Skeletal muscle tissue (tissue), 4 donors: ENCODE measurements around the gene ARID1B. TPM values are rescaled to one million over a fixed set of nuclear protein-coding genes. Genes with fewer than 3 reads are reported as not detected.
"Not testable (repeated sequence)": the region's sequence is repeated elsewhere in the genome, so short reads cannot be mapped to it uniquely, and the experiment has no call there.

ENCODE experiments used
- H3K27ac ChIP-seq: one replicate; pipeline ENCODE4 v1.7.0; 2013; ENCODE audit warnings: mild to moderate bottlenecking, low read depth, low read length, inconsistent platforms
- H3K27me3 ChIP-seq, 3 donors: one replicate each; pipeline ENCODE4 v1.7.0; 2013; ENCODE audit warnings: low read length in 3 of 3; ENCODE audit not compliant: control insufficient read depth in 3 of 3, insufficient read depth in 3 of 3
- H3K36me3 ChIP-seq, 3 donors: one replicate each; pipeline ENCODE4 v1.7.0; 2013; ENCODE audit warnings: low read length in 3 of 3; ENCODE audit not compliant: control insufficient read depth in 3 of 3, insufficient read depth in 3 of 3
- H3K4me1 ChIP-seq, 3 donors: one replicate each; pipeline ENCODE4 v1.7.0; 2013; ENCODE audit warnings: low read length in 3 of 3, mild to moderate bottlenecking in 3 of 3; ENCODE audit not compliant: control insufficient read depth in 3 of 3, insufficient read depth in 3 of 3
- H3K4me3 ChIP-seq, 3 donors: one replicate each; pipeline ENCODE4 v1.7.0; 2013; ENCODE audit warnings: low read length in 3 of 3
- H3K9ac ChIP-seq, 3 donors: one replicate each; pipeline ENCODE4 v1.7.0; 2013; ENCODE audit warnings: low read length in 3 of 3, mild to moderate bottlenecking in 3 of 3, moderate library complexity in 2 of 3, low read depth in 1 of 3
- H3K9me3 ChIP-seq, 3 donors: one replicate each; pipeline ENCODE4 v1.7.0; 2013; ENCODE audit warnings: low read length in 3 of 3; ENCODE audit not compliant: control insufficient read depth in 3 of 3
- total RNA-seq: library from RNA; depleted of rRNA; stranded (reverse); fragments of >200 nt; gene quantifications from one replicate; pipeline ENCODE4 v1.2.3, GENCODE V29; 2014
- donor health status: Osteomylitis.

Gene ARID1B
- total RNA-seq, 1 donor from 2014 or later, result 73.6 TPM

DNA sequence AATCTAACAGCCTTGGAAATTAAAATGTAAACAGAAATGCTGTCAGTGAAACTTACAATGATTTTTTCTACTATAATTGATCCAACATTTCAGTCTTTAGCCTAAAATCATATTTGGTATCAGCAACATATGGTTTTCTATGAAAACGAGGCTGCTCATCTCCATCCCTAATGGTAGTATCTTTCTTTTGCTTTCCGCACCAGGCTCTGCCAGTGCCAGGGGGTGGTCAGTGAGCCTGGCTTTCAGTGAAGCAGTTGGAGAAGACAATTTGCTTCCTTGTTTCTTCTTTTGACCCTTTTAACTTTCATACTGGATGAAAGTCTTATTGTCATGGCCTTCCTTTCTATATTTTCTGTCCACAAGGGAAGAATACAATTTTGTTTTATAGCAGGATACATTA lies 258.4 kb downstream of the ARID1B start:
- Histone ChIP-seq H3K36me3 (no peaks in the 10 kb centered on the region), H3K9ac (no peak overlapping the region), H3K4me3 (no peak overlapping the region), H3K9me3 (no peaks in the 10 kb centered on the region), H3K4me1 (peaks cover 13 to 23% (median 17%) of the 10 kb centered on the region in 3 donors), H3K27me3 (no peaks in the 10 kb centered on the region), H3K27ac (no peak overlapping the region)

DNA sequence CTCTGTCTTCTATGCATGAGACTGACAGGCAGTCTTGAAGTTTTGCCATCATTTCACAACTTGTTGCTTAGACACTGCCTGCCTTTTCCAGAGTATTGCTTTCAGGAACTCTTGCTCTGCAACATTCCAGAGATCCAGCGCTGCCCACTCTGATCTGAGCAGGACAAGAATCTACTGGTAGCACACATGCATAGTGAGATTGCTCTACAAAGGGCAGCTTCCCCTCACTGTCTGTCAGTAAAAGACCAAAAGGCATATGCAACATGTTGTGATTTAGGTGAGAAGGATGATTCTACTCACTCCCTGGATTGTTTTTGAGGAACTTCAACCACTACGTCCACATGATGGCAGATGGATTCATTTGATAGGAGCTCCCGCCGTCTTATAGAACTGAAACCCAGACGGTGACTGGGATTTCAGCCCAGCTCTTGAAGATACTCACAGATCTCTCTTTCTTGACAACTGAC lies 259.1 kb downstream of the ARID1B start:
- Histone ChIP-seq H3K9me3 (no peaks in the 10 kb centered on the region), H3K36me3 (no peaks in the 10 kb centered on the region), H3K27ac (no peak overlapping the region), H3K4me1 (peaks cover 13 to 23% (median 17%) of the 10 kb centered on the region in 3 donors), H3K27me3 (no peaks in the 10 kb centered on the region), H3K9ac (no peak overlapping the region), H3K4me3 (no peak overlapping the region)

DNA sequence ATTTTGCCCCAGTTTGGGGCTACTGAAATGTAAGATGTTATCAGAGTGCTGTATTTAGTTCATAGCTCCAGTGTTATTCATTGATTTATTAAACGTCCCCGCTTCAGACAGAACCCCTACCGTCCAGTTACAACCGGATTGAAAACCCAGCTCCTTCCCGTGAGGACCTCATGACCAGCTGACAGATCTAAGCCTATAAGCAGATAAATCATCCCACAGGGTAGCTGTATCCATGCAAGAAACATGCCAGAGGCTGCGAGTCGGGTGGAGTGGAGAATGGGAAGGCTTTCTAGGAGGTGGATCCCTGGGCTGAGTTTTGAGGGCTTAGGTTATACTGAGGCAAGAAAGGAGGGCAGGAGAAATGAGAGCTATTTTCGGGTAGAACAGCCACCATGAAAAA lies 260.0 kb downstream of the ARID1B start:
- H3K4me3 ChIP-seq, result no peak overlapping the region
- no peak overlapping the region for H3K27ac ChIP-seq
- H3K27me3 ChIP-seq, result no peaks in the 10 kb centered on the region
- peaks cover 13 to 23% (median 17%) of the 10 kb centered on the region in 3 donors for H3K4me1 ChIP-seq
- H3K9me3 ChIP-seq, result no peaks in the 10 kb centered on the region
- peaks cover 0 to 2% (median 0%) of the 10 kb centered on the region in 3 donors for H3K36me3 ChIP-seq
- H3K9ac ChIP-seq, result no peak overlapping the region

DNA sequence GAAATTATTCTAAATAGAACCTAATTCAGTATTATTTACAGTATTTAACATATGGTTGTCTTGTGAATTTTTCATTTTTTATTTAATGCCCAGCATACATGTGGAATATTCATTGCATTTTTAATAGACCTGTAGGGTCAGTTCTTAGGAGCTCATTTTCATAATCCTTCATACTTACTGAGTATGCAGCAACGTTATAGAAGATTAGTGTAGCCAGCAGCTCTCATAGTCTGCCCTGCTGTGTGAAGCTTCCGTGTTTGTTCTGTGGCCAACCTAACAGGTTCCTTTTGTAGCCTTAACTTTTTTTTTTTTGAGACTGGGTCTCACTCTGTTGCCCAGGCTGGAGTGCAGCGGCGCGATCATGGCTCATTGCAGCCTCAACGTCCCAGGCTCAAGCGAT lies 261.4 kb downstream of the ARID1B start:
- H3K27ac ChIP-seq, result no peak overlapping the region
- peaks cover 0 to 2% (median 0%) of the 10 kb centered on the region in 3 donors for H3K36me3 ChIP-seq
- H3K27me3 ChIP-seq, result no peaks in the 10 kb centered on the region
- H3K4me3 ChIP-seq, result no peak overlapping the region
- H3K9me3 ChIP-seq, result no peaks in the 10 kb centered on the region
- H3K4me1 ChIP-seq, result peaks cover 13 to 20% (median 14%) of the 10 kb centered on the region in 3 donors
- H3K9ac ChIP-seq, result no peak overlapping the region

DNA sequence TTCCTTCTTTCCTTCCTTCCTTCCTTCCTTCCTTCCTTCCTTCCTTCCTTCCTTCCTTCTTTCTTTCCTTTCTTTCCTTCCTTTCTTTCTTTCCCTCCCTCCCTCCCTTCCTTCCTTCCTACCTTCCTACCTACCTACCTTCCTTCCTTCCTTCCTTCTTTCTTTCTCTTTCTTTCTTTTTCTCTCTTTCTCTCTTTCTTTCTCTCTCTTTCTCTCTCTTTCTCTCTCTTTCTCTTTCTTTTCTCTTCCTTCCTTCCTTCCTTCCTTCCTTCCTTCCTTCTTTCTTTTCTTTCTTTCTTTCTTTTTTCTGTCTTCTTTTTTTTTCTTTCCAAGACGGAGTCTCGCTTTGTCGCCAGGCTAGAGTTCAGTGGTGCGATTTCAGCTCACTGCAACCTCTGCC lies 262.5 kb downstream of the ARID1B start:
- H3K9ac ChIP-seq, H3K36me3 ChIP-seq, H3K9me3 ChIP-seq, H3K27me3 ChIP-seq, H3K27ac ChIP-seq, H3K4me3 ChIP-seq: not testable (repeated sequence)
- H3K4me1 ChIP-seq, result peaks cover 8 to 21% (median 10%) of the 10 kb centered on the region in 3 donors

DNA sequence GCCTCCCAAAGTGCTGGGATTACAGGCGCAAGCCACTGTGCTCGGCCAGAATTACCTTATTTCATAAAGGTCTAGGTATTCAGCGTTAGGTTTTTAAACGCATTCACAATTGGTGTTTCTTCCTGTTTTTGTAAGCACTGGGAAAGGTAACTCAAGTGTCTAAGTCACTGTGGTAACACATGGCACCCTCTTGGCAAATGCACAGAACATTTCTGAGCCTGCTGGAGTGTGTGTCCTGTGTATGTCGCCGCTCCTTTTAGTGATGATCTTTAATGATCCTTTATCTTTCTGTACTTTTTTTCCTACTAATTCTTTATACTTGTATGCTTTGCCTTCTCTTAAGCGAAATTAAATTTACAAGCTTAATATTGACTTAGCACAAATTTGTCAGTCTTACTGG lies 263.0 kb downstream of the ARID1B start:
- H3K27ac ChIP-seq, result no peak overlapping the region
- peaks cover 0 to 2% (median 0%) of the 10 kb centered on the region in 3 donors for H3K36me3 ChIP-seq
- H3K4me1 ChIP-seq, result peaks cover 8 to 19% (median 8%) of the 10 kb centered on the region in 3 donors
- H3K9me3 ChIP-seq, result no peaks in the 10 kb centered on the region
- H3K27me3 ChIP-seq, result no peaks in the 10 kb centered on the region
- H3K4me3 ChIP-seq, result no peak overlapping the region
- no peak overlapping the region for H3K9ac ChIP-seq

DNA sequence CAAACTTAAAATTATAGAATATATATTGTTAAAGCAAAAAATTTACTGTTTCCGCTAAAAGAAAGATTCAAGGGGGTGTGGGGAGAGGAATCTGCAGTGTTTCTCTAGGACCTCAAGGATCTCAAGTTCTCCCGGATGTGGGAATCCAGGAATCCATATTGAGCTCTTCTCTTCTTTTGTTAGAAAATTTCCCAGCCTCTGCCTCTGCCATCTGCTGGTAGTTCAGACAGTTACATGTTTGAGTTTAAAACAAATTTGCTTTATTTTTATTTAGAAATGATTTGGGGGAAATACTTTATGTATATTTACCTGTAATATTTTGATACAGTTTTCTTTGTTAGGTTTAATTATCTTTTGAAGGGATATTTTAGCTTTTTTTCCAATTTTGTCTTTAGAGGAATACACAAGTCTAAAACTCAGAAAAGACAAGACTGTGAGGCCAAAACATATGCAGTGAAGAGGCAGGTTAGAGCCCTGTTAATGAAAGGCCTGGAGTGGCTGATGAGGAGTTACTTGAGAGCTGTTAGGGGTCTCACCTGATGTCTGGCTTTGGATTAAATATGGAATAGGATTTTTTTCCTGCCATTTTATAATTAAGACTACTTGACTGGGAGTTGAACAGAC lies 268.8 kb downstream of the ARID1B start:
- H3K4me1 ChIP-seq, result peaks cover 0 to 17% (median 13%) of the 10 kb centered on the region in 3 donors

DNA sequence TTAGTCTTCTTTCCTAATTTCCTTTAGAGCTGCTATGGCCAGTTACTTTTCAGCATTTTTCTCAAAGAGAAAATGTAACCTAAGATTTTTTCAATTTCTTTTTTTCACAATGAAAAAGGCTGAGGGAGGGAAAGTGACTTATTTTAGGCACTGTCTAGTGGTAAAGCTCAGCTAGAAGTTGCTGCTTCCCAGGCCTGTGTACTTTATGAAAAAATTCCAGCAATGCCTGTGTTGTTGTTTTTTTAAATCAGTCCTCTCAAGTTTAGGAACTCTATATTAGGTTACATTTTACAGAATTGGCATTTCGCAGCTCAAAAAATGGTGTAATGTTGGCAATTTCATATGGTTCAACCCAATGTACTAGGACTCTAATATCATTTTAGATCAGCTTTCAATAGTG lies 269.6 kb downstream of the ARID1B start:
- no peak overlapping the region for H3K9ac ChIP-seq
- no peak overlapping the region for H3K27ac ChIP-seq
- H3K9me3 ChIP-seq, result no peaks in the 10 kb centered on the region
- peaks cover 0 to 1% (median 0%) of the 10 kb centered on the region in 3 donors for H3K36me3 ChIP-seq
- no peaks in the 10 kb centered on the region for H3K27me3 ChIP-seq
- H3K4me3 ChIP-seq, result no peak overlapping the region
- H3K4me1 ChIP-seq, result peaks cover 0 to 17% (median 14%) of the 10 kb centered on the region in 3 donors

More for the DNA sequence above, 268.8 kb downstream of the ARID1B start:
- Histone ChIP-seq H3K9ac (no peak overlapping the region), H3K27me3 (no peaks in the 10 kb centered on the region), H3K9me3 (no peaks in the 10 kb centered on the region), H3K4me3 (no peak overlapping the region), H3K27ac (no peak overlapping the region), H3K36me3 (peaks cover 0 to 2% (median 0%) of the 10 kb centered on the region in 3 donors)

DNA sequence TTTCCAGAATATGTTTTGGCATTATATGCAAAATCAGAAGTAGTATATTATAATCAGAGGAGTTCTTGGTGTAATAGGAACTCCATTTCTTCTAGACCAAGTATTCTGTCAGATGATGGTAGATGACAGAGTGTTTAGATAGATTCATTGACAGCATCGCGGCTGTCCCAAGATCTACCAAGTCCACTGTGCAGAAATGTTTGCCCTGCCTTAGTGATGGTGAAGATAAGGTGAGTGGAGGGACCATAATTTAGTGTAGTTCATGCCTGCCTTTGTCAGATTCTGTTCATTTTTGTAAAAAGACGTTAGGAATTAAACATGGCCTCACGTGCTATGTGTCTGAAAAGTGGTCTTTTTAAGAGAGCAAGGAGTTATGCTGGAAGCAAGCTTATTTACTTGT lies 270.1 kb downstream of the ARID1B start:
- H3K27me3 ChIP-seq, result no peaks in the 10 kb centered on the region
- H3K36me3 ChIP-seq, result no peaks in the 10 kb centered on the region
- H3K4me3 ChIP-seq, result no peak overlapping the region
- H3K27ac ChIP-seq, result no peak overlapping the region
- H3K9me3 ChIP-seq, result no peaks in the 10 kb centered on the region
- peaks cover 0 to 17% (median 14%) of the 10 kb centered on the region in 3 donors for H3K4me1 ChIP-seq
- H3K9ac ChIP-seq, result no peak overlapping the region

DNA sequence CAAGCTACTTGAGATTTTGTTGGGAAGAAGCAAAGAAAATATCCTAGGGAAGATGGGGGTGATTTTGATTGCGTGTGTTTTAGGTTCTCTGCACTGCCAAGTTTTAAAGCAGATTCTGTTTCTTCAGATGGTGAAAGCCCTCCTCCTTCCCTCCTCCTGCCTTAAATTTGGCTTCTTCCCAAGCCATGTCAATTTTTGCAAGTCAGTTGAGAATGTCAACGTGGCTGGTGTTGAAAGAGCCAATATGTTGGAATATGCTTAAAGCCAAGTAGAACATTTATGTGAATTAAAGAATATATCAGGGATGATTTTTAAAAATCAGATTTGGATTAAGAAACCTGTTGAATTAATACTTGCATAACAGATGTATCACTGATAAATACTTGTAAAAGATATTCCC lies 270.8 kb downstream of the ARID1B start:
- Histone ChIP-seq H3K4me3 (no peak overlapping the region), H3K4me1 (peaks cover 0 to 17% (median 14%) of the 10 kb centered on the region in 3 donors), H3K36me3 (no peaks in the 10 kb centered on the region)

More for the DNA sequence above, 270.8 kb downstream of the ARID1B start:
- no peak overlapping the region for H3K27ac ChIP-seq
- H3K27me3 ChIP-seq, result no peaks in the 10 kb centered on the region
- H3K9ac ChIP-seq, result no peak overlapping the region
- no peaks in the 10 kb centered on the region for H3K9me3 ChIP-seq
